Left ventricle myocardium inferior (tissue), 1 donor: ENCODE data around the gene PRDM12. TPM values are rescaled to one million over a fixed set of nuclear protein-coding genes. Genes with fewer than 3 reads are reported as not detected.

Experiments
- DNase-seq: peaks from one replicate; pipeline ENCODE4 v3.0.0-alpha.2; 2020
- H3K27ac ChIP-seq: fragments of 200-600 bp; replicated peaks from 2 replicates; pipeline ENCODE4 v1.8.0; 2021
- H3K27me3 ChIP-seq: fragments of 200-600 bp; 2 replicates; pipeline ENCODE4 v1.8.0; 2021; ENCODE audit warnings: low read depth
- H3K36me3 ChIP-seq: fragments of 200-600 bp; 2 replicates; pipeline ENCODE4 v1.8.0; 2021
- H3K4me1 ChIP-seq: fragments of 200-600 bp; 2 replicates; pipeline ENCODE4 v1.8.0; 2021
- H3K4me3 ChIP-seq: fragments of 200-600 bp; 2 replicates; pipeline ENCODE4 v1.8.0; 2021; ENCODE audit warnings: mild to moderate bottlenecking, moderate library complexity
- H3K9me3 ChIP-seq: fragments of 200-600 bp; replicated peaks from 2 replicates; pipeline ENCODE4 v1.8.0; 2021
- CTCF ChIP-seq: fragments of 200-600 bp; IDR thresholded peaks from 2 replicates; pipeline ENCODE4 v1.8.0; 2021; ENCODE audit warnings: antibody characterized with exemption, mild to moderate bottlenecking, borderline replicate concordance
- intact Hi-C: fragments of 100-400 bp; cut with micrococcal nuclease; formaldehyde crosslinking; loops from one replicate; pipeline ENCODE4 v1.11.0; 2022
- total RNA-seq: library from RNA; stranded (reverse); fragmentation: NEBNext Ultra II Directional; extraction: Animal tissue kit (Norgen Biotek cat#: 25700); gene quantifications from one replicate; pipeline ENCODE4 v1.2.1, GENCODE V29; 2021
- donor health status: DM: no; HTN: yes; CAD: no; lungs with severe emphysema.

Gene PRDM12
- total RNA-seq, 1 donor from 2014 or later: not detected

DNA sequence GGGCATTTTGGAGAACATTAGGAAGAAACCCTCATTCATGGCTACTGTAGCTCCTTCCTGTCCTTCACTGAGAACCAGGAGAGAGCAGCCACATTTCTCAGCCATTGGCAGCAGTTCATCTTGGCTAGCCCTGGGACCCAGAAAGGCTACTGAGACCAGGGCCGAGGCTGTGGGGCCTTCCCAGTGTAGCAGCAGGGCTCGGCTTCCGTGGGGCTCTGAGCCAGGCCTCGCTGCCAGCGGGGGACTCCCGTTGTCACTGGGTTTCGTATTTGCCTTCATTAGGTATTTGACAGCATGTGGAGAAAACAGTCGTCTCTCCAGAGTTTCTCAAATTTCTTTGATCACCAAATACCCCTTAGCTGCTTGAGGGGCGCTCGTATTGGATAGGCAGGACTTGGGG, 37.3 kb upstream of the PRDM12 start:
- Histone ChIP-seq H3K36me3 (peaks cover 89% of the 10 kb centered on the region), H3K27me3 (no peaks in the 10 kb centered on the region), H3K27ac (no peak overlapping the region), H3K9me3 (no peaks in the 10 kb centered on the region), H3K4me1 (peaks cover 66% of the 10 kb centered on the region), H3K4me3 (no peak overlapping the region)
- DNase-seq: no peak
- TF ChIP-seq CTCF: no peak
- intact Hi-C loops: no loop called here

DNA sequence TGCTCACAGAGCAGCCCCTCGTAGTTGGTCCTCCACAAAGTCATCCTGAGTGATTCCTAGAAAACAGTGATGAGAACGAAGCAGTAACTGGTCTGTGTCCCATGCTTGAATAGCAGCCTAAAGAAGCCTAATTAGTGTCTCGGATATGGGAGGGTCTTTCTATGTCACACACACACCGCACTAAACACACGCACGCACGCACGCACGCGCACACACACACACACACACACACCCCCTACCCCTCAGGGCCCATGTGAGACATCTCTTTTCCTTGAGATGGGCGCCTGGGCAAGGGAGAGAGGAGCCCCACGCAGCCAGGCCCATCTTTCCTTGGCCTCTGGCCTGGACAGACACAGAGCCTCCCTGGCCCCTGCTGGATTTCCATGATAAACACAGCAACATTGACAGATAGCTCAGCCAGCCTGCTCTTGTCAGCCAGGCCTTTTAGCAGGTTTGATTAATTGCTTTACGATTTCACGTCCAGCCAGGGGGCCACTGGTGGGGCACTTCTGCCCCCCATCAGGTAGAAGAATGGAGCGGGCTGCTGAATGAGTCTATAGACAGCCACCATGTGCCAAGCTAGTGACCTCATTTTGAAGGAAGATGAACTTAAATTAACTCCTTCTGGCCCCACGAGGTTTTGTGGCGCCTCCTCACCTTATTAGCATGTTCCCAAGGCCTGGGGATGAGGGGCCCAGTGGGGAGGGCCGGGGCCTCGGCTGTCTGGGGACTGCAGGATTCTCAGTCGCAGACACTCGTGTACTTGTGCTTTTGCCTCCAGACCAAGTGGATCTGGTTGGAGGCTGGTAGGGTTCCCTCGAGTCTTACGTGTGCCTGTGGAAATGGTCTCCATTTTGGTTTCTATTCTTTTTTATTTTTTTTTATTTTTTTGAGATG, 36.2 kb upstream of the PRDM12 start:
- Histone ChIP-seq H3K4me3 (no peak overlapping the region), H3K27ac (no peak overlapping the region), H3K9me3 (no peaks in the 10 kb centered on the region), H3K27me3 (no peaks in the 10 kb centered on the region), H3K36me3 (peaks cover 89% of the 10 kb centered on the region), H3K4me1 (peaks cover 69% of the 10 kb centered on the region)
- no peak for TF ChIP-seq CTCF
- no peak for DNase-seq
- intact Hi-C loops: no loop called here

DNA sequence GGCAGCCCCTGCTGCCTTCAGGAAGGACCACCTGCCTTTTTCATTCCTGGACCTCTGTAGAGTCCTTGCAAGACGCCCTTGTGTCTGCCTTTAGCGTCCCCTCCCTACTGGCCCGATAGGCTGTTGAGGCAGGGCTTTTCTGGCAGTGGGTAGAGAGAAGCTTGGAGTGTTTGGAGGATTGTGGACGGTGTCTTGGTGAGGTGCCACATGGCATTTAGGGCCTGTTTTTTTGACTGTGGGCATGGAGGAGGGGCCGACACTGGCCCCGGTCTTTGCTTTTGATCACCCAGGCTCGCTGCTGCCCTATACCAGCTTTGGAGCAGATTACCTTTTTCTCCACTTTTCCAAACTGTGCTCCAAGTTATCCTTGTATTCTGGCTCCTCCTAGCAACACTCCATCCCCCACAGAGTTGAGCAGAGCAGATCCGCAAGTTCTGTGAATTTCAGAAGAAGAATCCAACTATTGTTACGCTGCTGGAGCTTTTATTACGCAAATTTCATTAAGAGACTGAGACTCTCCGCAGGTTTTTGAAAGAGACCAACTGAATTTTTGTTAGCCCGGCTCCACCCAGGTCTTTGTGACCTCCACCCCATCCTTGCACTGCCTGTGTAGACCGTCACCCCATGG, 34.8 kb upstream of the PRDM12 start:
- no peak for DNase-seq
- Histone ChIP-seq H3K4me1 (peaks cover 69% of the 10 kb centered on the region), H3K9me3 (no peaks in the 10 kb centered on the region), H3K27ac (no peak overlapping the region), H3K36me3 (peaks cover 91% of the 10 kb centered on the region), H3K27me3 (no peaks in the 10 kb centered on the region), H3K4me3 (no peak overlapping the region)
- TF ChIP-seq CTCF: no peak
- intact Hi-C loops: no loop called here

DNA sequence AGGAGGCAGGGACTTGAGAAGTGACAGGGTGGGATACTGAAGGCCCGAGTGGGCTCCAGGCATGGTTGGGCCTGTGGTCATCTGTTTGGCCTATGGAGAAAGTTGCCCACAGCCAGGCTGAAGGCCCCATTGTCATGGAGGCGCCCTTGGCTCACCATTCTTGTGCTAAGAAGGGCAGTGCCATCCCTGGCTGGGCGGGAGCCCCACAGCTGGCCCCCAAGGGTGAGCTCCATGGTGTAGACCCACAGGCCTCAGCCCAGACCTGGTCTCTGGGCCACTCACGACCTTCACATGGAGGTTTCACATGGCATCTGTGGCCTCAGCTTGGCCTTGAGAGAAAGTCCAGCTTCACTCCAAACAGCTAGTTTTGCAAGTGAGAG, 34.3 kb upstream of the PRDM12 start:
- no peak overlapping the region for H3K27ac ChIP-seq
- H3K9me3 ChIP-seq: no peaks in the 10 kb centered on the region
- H3K27me3 ChIP-seq: no peaks in the 10 kb centered on the region
- TF ChIP-seq CTCF: no peak
- intact Hi-C loops: no loop called here
- peaks cover 91% of the 10 kb centered on the region for H3K36me3 ChIP-seq
- H3K4me3 ChIP-seq: no peak overlapping the region
- H3K4me1 ChIP-seq: peaks cover 69% of the 10 kb centered on the region
- no peak for DNase-seq

- H3K4me1 ChIP-seq: peaks cover 65% of the 10 kb centered on the region
- no peaks in the 10 kb centered on the region for H3K9me3 ChIP-seq
- peak; percentile 77 for DNase-seq
- peak overlapping the region; percentile 71 for H3K27ac ChIP-seq
- no peak for TF ChIP-seq CTCF
- no peaks in the 10 kb centered on the region for H3K27me3 ChIP-seq
- peaks cover 91% of the 10 kb centered on the region for H3K36me3 ChIP-seq
- no peak overlapping the region for H3K4me3 ChIP-seq
- intact Hi-C loops: no loop called here
These were observed 33.7 kb upstream of the PRDM12 start for GRCh38 chr9:130630506-130631330.
